ENCODE results near the gene RRAD.
"Not testable (repeated sequence)": the region's sequence is repeated elsewhere in the genome, so short reads cannot be mapped to it uniquely, and the experiment has no call there.

Gene RRAD, protein sequence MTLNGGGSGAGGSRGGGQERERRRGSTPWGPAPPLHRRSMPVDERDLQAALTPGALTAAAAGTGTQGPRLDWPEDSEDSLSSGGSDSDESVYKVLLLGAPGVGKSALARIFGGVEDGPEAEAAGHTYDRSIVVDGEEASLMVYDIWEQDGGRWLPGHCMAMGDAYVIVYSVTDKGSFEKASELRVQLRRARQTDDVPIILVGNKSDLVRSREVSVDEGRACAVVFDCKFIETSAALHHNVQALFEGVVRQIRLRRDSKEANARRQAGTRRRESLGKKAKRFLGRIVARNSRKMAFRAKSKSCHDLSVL

DNA sequence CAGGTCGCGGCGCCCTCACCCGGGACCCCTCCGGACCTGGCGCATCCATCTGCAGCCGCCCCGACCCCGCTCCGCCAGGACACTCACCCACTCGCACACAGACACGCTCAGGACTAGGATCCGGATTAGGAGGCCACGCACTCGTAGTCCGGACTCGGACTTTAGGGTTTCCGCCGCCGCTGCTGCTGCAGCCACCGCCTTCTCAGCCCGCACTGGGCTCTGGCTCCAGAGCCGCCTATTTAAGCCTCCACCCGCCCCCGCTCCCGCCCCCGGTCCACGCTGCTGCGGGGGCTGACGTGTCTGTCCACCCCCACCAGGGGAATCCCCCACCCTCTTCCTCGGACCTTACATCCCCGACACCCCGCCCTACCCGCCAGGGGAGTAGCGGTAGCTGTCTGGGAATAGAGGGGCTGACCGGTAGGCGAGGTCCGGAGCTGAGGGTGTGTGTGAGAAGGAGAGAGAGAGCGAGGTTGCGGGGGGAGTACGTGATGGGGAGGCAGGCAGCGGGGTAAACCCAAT, at the start of gene RRAD:
Gene RRAD, minus strand, starts transcription at position 214 of the 519 bp plus-strand sequence. CDS start 356 bp downstream, outside the sequence.
- Mint-ChIP-seq H3K27ac (peak within 1 kb of the TSS; percentile 31), H3K36me3 (ENCODE audit: low read depth) (no peaks in the 10 kb centered on the region), H3K4me1 (ENCODE audit: low read depth) (peaks cover 7% of the 10 kb centered on the region), H3K27me3 (ENCODE audit: low read depth) (peaks cover 32% of the 10 kb centered on the region), H3K4me3 (peak within 1 kb of the TSS; percentile 70), H3K9me3 (no peaks in the 10 kb centered on the region)
- DNase-seq (ENCODE audit: low spot score), result peak; percentile 37

- H3K36me3 Mint-ChIP-seq (ENCODE audit: low read depth); H3K27me3 Mint-ChIP-seq (ENCODE audit: low read depth); H3K9me3 Mint-ChIP-seq: not testable (repeated sequence)
- DNase-seq (ENCODE audit: low spot score), result peak; percentile 51
- H3K4me3 Mint-ChIP-seq, result peak overlapping the region; percentile 67
- peaks cover 31% of the 10 kb centered on the region for H3K4me1 Mint-ChIP-seq (ENCODE audit: low read depth)
- H3K27ac Mint-ChIP-seq, result peak overlapping the region; percentile 72
These were observed 49.6 kb upstream of the RRAD start for GRCh38 chr16:66974932-66975246.

GRCh38 chr16:66974156-66974931, 49.0 kb upstream of the RRAD start:
- DNase-seq (ENCODE audit: low spot score); H3K27me3 Mint-ChIP-seq (ENCODE audit: low read depth); H3K9me3 Mint-ChIP-seq; H3K36me3 Mint-ChIP-seq (ENCODE audit: low read depth): not testable (repeated sequence)
- Mint-ChIP-seq H3K27ac (peak overlapping the region; percentile 72), H3K4me1 (ENCODE audit: low read depth) (peaks cover 29% of the 10 kb centered on the region), H3K4me3 (peak overlapping the region; percentile 67)

DNA sequence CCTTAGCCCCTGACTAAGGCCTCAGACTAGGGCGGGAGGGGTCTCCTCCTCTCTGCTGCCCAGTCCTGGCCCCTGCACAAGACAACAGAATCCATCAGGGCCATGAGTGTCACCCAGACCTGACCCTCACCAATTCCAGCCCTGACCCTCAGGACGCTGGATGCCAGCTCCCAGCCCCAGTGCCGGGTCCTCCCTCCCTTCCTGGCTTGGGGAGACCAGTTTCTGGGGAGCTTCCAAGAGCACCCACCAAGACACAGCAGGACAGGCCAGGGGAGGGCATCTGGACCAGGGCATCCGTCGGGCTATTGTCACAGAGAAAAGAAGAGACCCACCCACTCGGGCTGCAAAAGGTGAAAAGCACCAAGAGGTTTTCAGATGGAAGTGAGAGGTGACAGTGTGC, 48.4 kb upstream of the RRAD start:
- no peak for DNase-seq (ENCODE audit: low spot score)
- Mint-ChIP-seq H3K27me3 (ENCODE audit: low read depth) (no peaks in the 10 kb centered on the region), H3K36me3 (ENCODE audit: low read depth) (no peaks in the 10 kb centered on the region), H3K4me3 (no peak overlapping the region), H3K4me1 (ENCODE audit: low read depth) (peaks cover 27% of the 10 kb centered on the region), H3K9me3 (no peaks in the 10 kb centered on the region), H3K27ac (no peak overlapping the region)

DNA sequence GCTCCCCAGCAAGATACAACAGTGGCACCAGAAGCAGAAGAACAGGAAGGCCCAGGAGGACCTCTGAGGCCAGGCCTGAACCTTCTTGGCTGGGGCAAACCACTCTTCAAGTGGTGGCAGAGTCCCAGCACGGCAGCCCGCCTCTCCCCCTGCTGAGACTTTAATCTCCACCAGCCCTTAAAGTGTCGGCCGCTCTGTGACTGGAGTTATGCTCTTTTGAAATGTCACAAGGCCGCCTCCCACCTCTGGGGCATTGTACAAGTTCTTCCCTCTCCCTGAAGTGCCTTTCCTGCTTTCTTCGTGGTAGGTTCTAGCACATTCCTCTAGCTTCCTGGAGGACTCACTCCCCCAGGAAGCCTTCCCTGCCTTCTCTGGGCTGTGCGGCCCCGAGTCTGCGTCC, 47.6 kb upstream of the RRAD start:
- Mint-ChIP-seq H3K4me3 (no peak overlapping the region), H3K27me3 (ENCODE audit: low read depth) (no peaks in the 10 kb centered on the region), H3K9me3 (no peaks in the 10 kb centered on the region), H3K4me1 (ENCODE audit: low read depth) (peaks cover 22% of the 10 kb centered on the region), H3K36me3 (ENCODE audit: low read depth) (no peaks in the 10 kb centered on the region), H3K27ac (peak overlapping the region; percentile 15)
- no peak for DNase-seq (ENCODE audit: low spot score)

- Mint-ChIP-seq H3K27ac (no peak overlapping the region), H3K9me3 (no peaks in the 10 kb centered on the region), H3K4me1 (ENCODE audit: low read depth) (peaks cover 12% of the 10 kb centered on the region), H3K36me3 (ENCODE audit: low read depth) (no peaks in the 10 kb centered on the region), H3K27me3 (ENCODE audit: low read depth) (no peaks in the 10 kb centered on the region), H3K4me3 (no peak overlapping the region)
- DNase-seq (ENCODE audit: low spot score), result no peak
These were observed 45.7 kb upstream of the RRAD start for GRCh38 chr16:66970775-66971720.

- Mint-ChIP-seq H3K36me3 (ENCODE audit: low read depth) (no peaks in the 10 kb centered on the region), H3K4me3 (no peak overlapping the region), H3K9me3 (no peaks in the 10 kb centered on the region), H3K4me1 (ENCODE audit: low read depth) (no peaks in the 10 kb centered on the region), H3K27ac (no peak overlapping the region), H3K27me3 (ENCODE audit: low read depth) (no peaks in the 10 kb centered on the region)
- no peak for DNase-seq (ENCODE audit: low spot score)
These were observed 43.5 kb upstream of the RRAD start for GRCh38 chr16:66968847-66969246.

- Mint-ChIP-seq H3K36me3 (ENCODE audit: low read depth) (no peaks in the 10 kb centered on the region), H3K4me1 (ENCODE audit: low read depth) (peaks cover 13% of the 10 kb centered on the region), H3K4me3 (no peak overlapping the region), H3K27me3 (ENCODE audit: low read depth) (no peaks in the 10 kb centered on the region), H3K9me3 (no peaks in the 10 kb centered on the region), H3K27ac (no peak overlapping the region)
- no peak for DNase-seq (ENCODE audit: low spot score)
These were observed 38.7 kb upstream of the RRAD start for GRCh38 chr16:66964049-66964448.

DNA sequence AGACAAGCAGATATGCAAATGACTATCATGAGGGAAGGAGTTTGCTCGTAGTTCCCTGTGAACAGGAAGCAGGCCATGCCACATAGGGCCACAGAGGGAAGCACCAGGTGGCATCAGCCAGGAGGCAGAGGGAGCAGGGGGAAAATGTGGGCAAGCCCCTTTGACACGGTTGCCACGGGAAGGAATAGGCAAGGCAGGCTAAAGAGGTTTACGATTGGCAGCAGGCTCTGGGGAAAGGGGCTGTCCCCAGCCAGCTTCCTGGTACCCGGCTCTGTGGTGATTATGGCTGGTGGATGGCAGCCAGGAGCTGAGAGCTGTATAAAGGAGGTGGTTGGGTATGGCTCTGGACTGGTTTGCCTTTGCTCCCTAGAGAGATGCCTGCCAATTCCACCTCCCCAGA, 36.6 kb upstream of the RRAD start:
- H3K27ac Mint-ChIP-seq, result peak overlapping the region; percentile 76
- no peaks in the 10 kb centered on the region for H3K27me3 Mint-ChIP-seq (ENCODE audit: low read depth)

GRCh38 chr16:66961065-66961744, 35.9 kb upstream of the RRAD start, which contains the start of gene CES3:
CES3 (plus strand) TSS chr16:66961266; CDS start chr16:66961308, 42 bp downstream.
- peak; percentile 70 for DNase-seq (ENCODE audit: low spot score)
- Mint-ChIP-seq H3K27ac (peak within 1 kb of the TSS; percentile 76), H3K9me3 (no peaks in the 10 kb centered on the region), H3K4me3 (peak within 1 kb of the TSS; percentile 82), H3K27me3 (ENCODE audit: low read depth) (no peaks in the 10 kb centered on the region), H3K36me3 (ENCODE audit: low read depth) (no peaks in the 10 kb centered on the region), H3K4me1 (ENCODE audit: low read depth) (peaks cover 25% of the 10 kb centered on the region)

More for the DNA sequence above, 36.6 kb upstream of the RRAD start:
- H3K4me3 Mint-ChIP-seq, result peak overlapping the region; percentile 82
- no peaks in the 10 kb centered on the region for H3K9me3 Mint-ChIP-seq
- no peak for DNase-seq (ENCODE audit: low spot score)
- peaks cover 25% of the 10 kb centered on the region for H3K4me1 Mint-ChIP-seq (ENCODE audit: low read depth)
- no peaks in the 10 kb centered on the region for H3K36me3 Mint-ChIP-seq (ENCODE audit: low read depth)

DNA sequence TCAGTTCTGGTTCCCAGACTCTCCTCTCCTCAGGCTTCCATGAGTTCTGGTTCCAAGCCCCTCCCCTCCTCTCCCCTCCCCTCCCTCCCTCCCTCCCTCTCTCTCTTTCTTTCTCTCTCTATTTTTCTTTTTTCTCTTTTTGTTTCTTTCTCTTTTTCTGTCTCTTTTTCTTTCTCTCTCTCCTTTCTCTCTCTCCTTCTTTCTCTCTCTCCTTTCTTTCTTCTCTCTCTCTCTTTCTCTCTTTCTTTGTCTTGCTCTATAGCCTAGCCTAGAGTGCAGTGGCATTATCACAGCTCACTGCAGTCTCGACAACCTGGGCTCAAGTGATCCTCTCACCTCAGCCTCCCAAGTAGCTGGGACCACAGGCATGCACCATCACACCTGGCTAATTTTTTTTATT, 34.9 kb upstream of the RRAD start:
- no peaks in the 10 kb centered on the region for H3K36me3 Mint-ChIP-seq (ENCODE audit: low read depth)
- no peaks in the 10 kb centered on the region for H3K9me3 Mint-ChIP-seq
- H3K27me3 Mint-ChIP-seq (ENCODE audit: low read depth), result no peaks in the 10 kb centered on the region
- no peak for DNase-seq (ENCODE audit: low spot score)
- H3K27ac Mint-ChIP-seq, result no peak overlapping the region
- H3K4me3 Mint-ChIP-seq, result no peak overlapping the region
- peaks cover 25% of the 10 kb centered on the region for H3K4me1 Mint-ChIP-seq (ENCODE audit: low read depth)

DNA sequence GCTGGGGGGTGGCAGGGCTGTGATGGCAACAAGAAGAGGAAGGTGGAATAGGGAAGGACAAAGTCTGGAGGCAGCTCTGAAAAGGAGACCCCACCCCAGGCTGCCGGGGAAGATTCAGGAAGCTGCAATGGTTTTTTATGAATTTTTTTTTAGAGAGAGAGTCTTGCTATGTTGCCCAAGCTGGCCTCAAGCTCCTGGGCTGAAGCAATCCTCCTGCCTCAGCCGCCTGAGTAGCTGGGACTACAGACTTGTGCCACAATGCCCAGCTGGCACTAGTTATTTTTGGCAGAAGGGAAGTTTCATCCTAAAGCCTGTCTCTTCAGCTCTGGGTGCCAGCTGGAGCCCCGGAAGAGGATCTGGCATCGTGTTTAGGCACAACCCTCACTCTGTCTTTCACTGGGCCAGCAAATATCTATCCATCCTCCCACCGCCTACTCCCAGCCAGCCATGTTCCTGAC, 34.4 kb upstream of the RRAD start:
- no peak overlapping the region for H3K27ac Mint-ChIP-seq
- no peaks in the 10 kb centered on the region for H3K27me3 Mint-ChIP-seq (ENCODE audit: low read depth)
- no peak for DNase-seq (ENCODE audit: low spot score)
- no peak overlapping the region for H3K4me3 Mint-ChIP-seq
- H3K4me1 Mint-ChIP-seq (ENCODE audit: low read depth), result peaks cover 25% of the 10 kb centered on the region
- H3K36me3 Mint-ChIP-seq (ENCODE audit: low read depth), result no peaks in the 10 kb centered on the region
- no peaks in the 10 kb centered on the region for H3K9me3 Mint-ChIP-seq
